Lung (tissue), 12 donors: ENCODE measurements around the gene ARL5A. TPM values are rescaled to one million over a fixed set of nuclear protein-coding genes. Genes with fewer than 3 reads are reported as not detected.

ENCODE experiments used
- ATAC-seq: fragments of 200-7000 bp; cut with Tn5 transposase; one replicate; pipeline ENCODE4 v1.9.1; 2020; ENCODE audit warnings: moderate number of reproducible peaks; ENCODE audit not compliant: insufficient read depth, low FRiP score
- DNase-seq, 3 donors: peaks; one replicate each; pipeline ENCODE4 v3.0.0-alpha.2; 2013 to 2017
- H3K27ac ChIP-seq, 2 donors: one replicate each; pipeline ENCODE4 v1.5.1; 2013; ENCODE audit warnings: mild to moderate bottlenecking in 2 of 2, moderate library complexity in 2 of 2, control low read depth in 1 of 2, inconsistent platforms in 1 of 2, low read depth in 1 of 2, low read length in 1 of 2
- H3K27me3 ChIP-seq, 3 donors: one replicate each; pipeline ENCODE4 v1.5.1; 2013; ENCODE audit warnings: low read length in 2 of 3; ENCODE audit not compliant: control insufficient read depth in 3 of 3, insufficient read depth in 3 of 3
- H3K36me3 ChIP-seq, 4 donors: one replicate each; pipeline ENCODE4 v1.5.1; 2013; ENCODE audit warnings: low read length in 4 of 4, mild to moderate bottlenecking in 1 of 4, moderate library complexity in 1 of 4; ENCODE audit not compliant: control insufficient read depth in 4 of 4, insufficient read depth in 4 of 4
- H3K4me1 ChIP-seq, 5 donors: one replicate each; pipeline ENCODE4 v1.5.1; 2013; ENCODE audit warnings: low read length in 5 of 5, mild to moderate bottlenecking in 2 of 5, moderate library complexity in 1 of 5; ENCODE audit not compliant: control insufficient read depth in 5 of 5, insufficient read depth in 5 of 5
- H3K4me3 ChIP-seq: one replicate; pipeline ENCODE4 v1.5.1; 2013; ENCODE audit warnings: mild to moderate bottlenecking, control low read depth, moderate library complexity
- H3K9ac ChIP-seq, 2 donors: one replicate each; pipeline ENCODE4 v1.5.1; 2013; ENCODE audit warnings: low read length in 2 of 2, control low read depth in 1 of 2; ENCODE audit not compliant: insufficient read depth in 1 of 2
- H3K9me3 ChIP-seq, 4 donors: one replicate each; pipeline ENCODE4 v1.5.1; 2013; ENCODE audit warnings: low read length in 3 of 4, mild to moderate bottlenecking in 1 of 4, moderate library complexity in 1 of 4; ENCODE audit not compliant: control insufficient read depth in 4 of 4, insufficient read depth in 3 of 4
- WGBS, 2 donors: extraction: QIAGEN DNeasy Blood & Tissue Kit; methylation state at CpG; one replicate each; pipeline ENCODE4 v1.1.7; 2013; 5-methylcytosine and 5-hydroxymethylcytosine counted together
- polyA plus RNA-seq, 2 donors: library from polyadenylated mRNA; stranded (reverse); fragments of 200-250 nt; gene quantifications; one replicate each; pipeline ENCODE4 v1.2.1, GENCODE V29; 2013
- total RNA-seq, 2 donors: library from RNA; depleted of rRNA in 1 of 2; stranded (reverse); fragments of >200 nt in 1 of 2; gene quantifications; one replicate each; pipeline ENCODE4 v1.2.1, GENCODE V29; 2014 to 2021
- TF ChIP-seq, protein P1 (sequence below): IDR thresholded peaks from 2 replicates; pipeline ENCODE4 v1.5.1; 2012; ENCODE audit warnings: mild to moderate bottlenecking; ENCODE audit errors: control extremely low read depth, extremely low read depth
- donor health status: control.
- donor health status: control.
- donor health status: Bipolar disorder and iron deficiency.
- donor health status: healthy.
- donor health status: DM: yes; HTN: yes; CAD: no.

ARL5A gene
- total and polyA plus RNA-seq, 4 donors: 11.3 to 107 (median 34.0) TPM

DNA sequence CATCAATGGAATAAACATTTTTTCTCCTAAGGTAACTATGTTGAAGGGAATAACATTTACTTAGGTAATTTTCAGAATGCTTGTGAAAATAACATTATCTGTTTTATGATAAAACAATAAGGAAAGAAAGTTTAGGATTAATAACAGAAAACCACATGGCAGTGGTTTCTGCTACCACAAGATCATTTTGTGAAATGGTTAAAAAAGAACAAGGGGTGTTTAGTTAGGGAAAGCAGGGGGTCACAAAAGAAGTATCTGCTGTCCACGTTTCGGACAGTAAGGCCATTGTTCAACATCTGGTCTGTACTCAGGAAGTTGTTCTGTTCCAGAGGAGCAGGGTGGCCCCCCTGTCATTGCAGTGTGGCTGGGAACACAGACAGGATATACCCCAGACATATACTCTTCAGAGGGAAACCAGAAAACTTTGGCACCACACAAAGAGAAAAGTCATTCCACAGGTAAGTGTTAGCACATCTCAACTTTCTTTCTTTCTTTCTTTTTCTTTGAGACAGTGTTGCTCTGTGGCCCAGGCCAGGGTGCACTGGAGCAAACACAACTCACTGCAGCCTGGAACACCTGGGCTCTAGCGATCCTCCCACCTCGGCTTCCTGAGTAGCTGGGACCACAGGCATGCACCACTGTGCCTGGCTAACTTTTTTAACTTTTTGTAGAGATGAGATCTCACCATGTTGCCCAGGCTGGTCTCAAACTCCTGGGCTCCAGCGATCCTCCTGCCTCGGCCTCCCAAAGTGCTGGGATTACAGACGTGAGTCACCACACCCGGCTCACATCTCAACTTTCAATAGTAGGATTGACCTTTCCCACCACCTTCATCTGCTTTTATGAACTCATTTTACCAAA lies 14.8 kb upstream of the ARL5A start:
- H3K27ac ChIP-seq: no peak overlapping the region
- H3K36me3 ChIP-seq: no peaks in the 10 kb centered on the region
- TF ChIP-seq, protein P1, sequence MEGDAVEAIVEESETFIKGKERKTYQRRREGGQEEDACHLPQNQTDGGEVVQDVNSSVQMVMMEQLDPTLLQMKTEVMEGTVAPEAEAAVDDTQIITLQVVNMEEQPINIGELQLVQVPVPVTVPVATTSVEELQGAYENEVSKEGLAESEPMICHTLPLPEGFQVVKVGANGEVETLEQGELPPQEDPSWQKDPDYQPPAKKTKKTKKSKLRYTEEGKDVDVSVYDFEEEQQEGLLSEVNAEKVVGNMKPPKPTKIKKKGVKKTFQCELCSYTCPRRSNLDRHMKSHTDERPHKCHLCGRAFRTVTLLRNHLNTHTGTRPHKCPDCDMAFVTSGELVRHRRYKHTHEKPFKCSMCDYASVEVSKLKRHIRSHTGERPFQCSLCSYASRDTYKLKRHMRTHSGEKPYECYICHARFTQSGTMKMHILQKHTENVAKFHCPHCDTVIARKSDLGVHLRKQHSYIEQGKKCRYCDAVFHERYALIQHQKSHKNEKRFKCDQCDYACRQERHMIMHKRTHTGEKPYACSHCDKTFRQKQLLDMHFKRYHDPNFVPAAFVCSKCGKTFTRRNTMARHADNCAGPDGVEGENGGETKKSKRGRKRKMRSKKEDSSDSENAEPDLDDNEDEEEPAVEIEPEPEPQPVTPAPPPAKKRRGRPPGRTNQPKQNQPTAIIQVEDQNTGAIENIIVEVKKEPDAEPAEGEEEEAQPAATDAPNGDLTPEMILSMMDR: no peak
- no peak overlapping the region for H3K4me3 ChIP-seq
- no peaks in the 10 kb centered on the region for H3K27me3 ChIP-seq
- 81 to 86% methylated on average over 8 of the region's 8 CpGs for WGBS, 2 donors
- ATAC-seq: no peak
- H3K4me1 ChIP-seq: peaks cover 0 to 13% (median 0%) of the 10 kb centered on the region in 5 donors
- peak in 1 of 3 donors; percentile 13 for DNase-seq
- no peaks in the 10 kb centered on the region for H3K9me3 ChIP-seq
- H3K9ac ChIP-seq: no peak overlapping the region

DNA sequence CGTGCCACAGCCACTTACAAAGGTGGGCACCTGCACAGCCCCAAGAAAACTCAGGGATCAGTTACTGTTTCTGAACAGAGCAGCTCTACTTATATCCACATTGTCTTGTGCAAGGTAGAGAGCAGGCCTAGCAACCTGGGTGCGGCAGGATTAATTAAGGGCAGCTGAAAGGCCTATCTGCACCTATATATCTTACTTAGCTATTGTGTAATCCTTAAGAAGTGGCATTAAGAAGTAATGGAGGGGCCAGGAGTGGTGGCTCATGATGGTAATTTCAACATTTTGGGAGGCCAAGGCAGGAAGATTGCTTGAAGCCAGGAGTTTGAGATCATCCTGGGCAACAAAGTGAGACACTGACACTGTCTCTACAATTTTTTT lies 12.8 kb upstream of the ARL5A start:
- no peaks in the 10 kb centered on the region for H3K27me3 ChIP-seq
- no peaks in the 10 kb centered on the region for H3K9me3 ChIP-seq
- H3K4me1 ChIP-seq: peaks cover 0 to 13% (median 0%) of the 10 kb centered on the region in 5 donors
- WGBS, 2 donors: 75 to 84% methylated on average over 2 of the region's 2 CpGs
- peak overlapping the region in 1 of 2 donors; percentile 33 for H3K27ac ChIP-seq
- H3K9ac ChIP-seq: no peak overlapping the region
- TF ChIP-seq, protein P1: no peak
- ATAC-seq: no peak
- H3K4me3 ChIP-seq: no peak overlapping the region
- DNase-seq: no peak
- H3K36me3 ChIP-seq: no peaks in the 10 kb centered on the region

DNA sequence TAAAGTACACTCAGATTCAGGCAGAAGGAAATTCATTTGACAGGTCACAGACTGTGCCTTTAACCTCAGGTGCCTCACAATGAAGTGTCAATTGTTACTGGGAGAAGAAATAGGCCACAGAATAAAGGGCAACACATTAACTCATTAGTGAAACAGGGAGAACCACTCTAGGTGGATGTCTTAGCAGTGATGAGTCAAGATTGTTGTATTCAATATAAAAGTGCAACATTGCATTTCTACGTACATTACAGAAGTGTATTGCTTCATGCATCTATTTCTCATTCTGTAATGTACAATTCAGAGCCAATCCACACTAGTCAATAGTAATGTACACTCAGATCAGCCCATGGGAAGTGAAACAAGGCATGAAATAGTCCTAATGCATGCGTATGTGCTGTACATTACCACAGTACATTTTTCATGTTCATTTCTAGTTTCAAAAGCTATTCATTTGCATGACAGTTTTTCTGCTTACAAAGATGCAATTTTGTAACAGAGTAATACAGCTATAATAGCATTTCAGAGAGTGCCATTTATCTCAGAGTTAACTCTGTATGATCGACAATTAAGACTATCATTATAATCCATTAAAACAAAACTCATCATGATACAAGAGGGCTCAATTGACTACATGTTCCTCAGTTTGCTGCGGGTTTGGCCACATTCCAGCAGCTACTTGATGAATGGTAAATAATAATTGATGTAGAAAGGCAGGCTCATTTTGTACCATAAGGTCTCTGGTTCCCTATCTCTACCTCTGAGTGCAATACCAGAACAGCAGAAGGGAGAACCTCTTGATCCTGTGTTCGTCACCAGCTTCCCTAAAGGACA lies 12.2 kb upstream of the ARL5A start:
- no peak for ATAC-seq
- H3K9me3 ChIP-seq: no peaks in the 10 kb centered on the region
- H3K27me3 ChIP-seq: no peaks in the 10 kb centered on the region
- TF ChIP-seq, protein P1: no peak
- H3K4me1 ChIP-seq: peaks cover 0 to 13% (median 0%) of the 10 kb centered on the region in 5 donors
- no peak for DNase-seq
- H3K9ac ChIP-seq: no peak overlapping the region
- WGBS, 2 donors: 71 to 72% methylated on average over 5 of the region's 5 CpGs
- no peak overlapping the region for H3K4me3 ChIP-seq
- no peaks in the 10 kb centered on the region for H3K36me3 ChIP-seq
- H3K27ac ChIP-seq: peak overlapping the region in 1 of 2 donors; percentile 33
